Measurements from ENCODE around the gene OPA3. TPM values are rescaled to one million over a fixed set of nuclear protein-coding genes. Genes with fewer than 3 reads are reported as not detected.
"Not testable (repeated sequence)": the region's sequence is repeated elsewhere in the genome, so short reads cannot be mapped to it uniquely, and the experiment has no call there.

OPA3 gene
- total RNA-seq, 1 donor from 2014 or later: 12.3 TPM

- no peaks in the 10 kb centered on the region for H3K27me3 ChIP-seq (ENCODE audit: control insufficient read depth, insufficient read depth, low read length)
- no peak for TF ChIP-seq CTCF (IDR thresholded peaks at IDR 0.05; ENCODE audit: insufficient read depth, low read length, poor library complexity, severe bottlenecking)
- DNase-seq (ENCODE audit: low read depth): no peak
- no peak overlapping the region for H3K4me3 ChIP-seq (ENCODE audit: low read depth, low read length)
- peaks cover 3% of the 10 kb centered on the region for H3K36me3 ChIP-seq (ENCODE audit: control insufficient read depth, insufficient read depth, low read length)
These were observed 37.4 kb upstream of the OPA3 start for GRCh38 chr19:45621976-45622503.

GRCh38 chr19:45621389-45621788 is 36.8 kb upstream of the OPA3 start:
- TF ChIP-seq CTCF (IDR thresholded peaks at IDR 0.05; ENCODE audit: insufficient read depth, low read length, poor library complexity, severe bottlenecking): no peak
- no peak for DNase-seq (ENCODE audit: low read depth)
- Histone ChIP-seq H3K36me3 (ENCODE audit: control insufficient read depth, insufficient read depth, low read length) (peaks cover 6% of the 10 kb centered on the region), H3K4me3 (ENCODE audit: low read depth, low read length) (no peak overlapping the region), H3K27me3 (ENCODE audit: control insufficient read depth, insufficient read depth, low read length) (no peaks in the 10 kb centered on the region)

GRCh38 chr19:45616704-45617017 is 32.1 kb upstream of the OPA3 start:
- TF ChIP-seq CTCF (IDR thresholded peaks at IDR 0.05; ENCODE audit: insufficient read depth, low read length, poor library complexity, severe bottlenecking): no peak
- H3K36me3 ChIP-seq (ENCODE audit: control insufficient read depth, insufficient read depth, low read length): peaks cover 6% of the 10 kb centered on the region

GRCh38 chr19:45615795-45616703 is 31.4 kb upstream of the OPA3 start:
- peak; percentile 69 for DNase-seq (ENCODE audit: low read depth)
- H3K4me3 ChIP-seq (ENCODE audit: low read depth, low read length): no peak overlapping the region
- no peaks in the 10 kb centered on the region for H3K27me3 ChIP-seq (ENCODE audit: control insufficient read depth, insufficient read depth, low read length)
- H3K36me3 ChIP-seq (ENCODE audit: control insufficient read depth, insufficient read depth, low read length): peaks cover 6% of the 10 kb centered on the region
- no peak for TF ChIP-seq CTCF (IDR thresholded peaks at IDR 0.05; ENCODE audit: insufficient read depth, low read length, poor library complexity, severe bottlenecking)

More at GRCh38 chr19:45616704-45617017, 32.1 kb upstream of the OPA3 start:
- DNase-seq (ENCODE audit: low read depth): no peak
- H3K4me3 ChIP-seq (ENCODE audit: low read depth, low read length): no peak overlapping the region
- H3K27me3 ChIP-seq (ENCODE audit: control insufficient read depth, insufficient read depth, low read length): no peaks in the 10 kb centered on the region

- H3K36me3 ChIP-seq (ENCODE audit: control insufficient read depth, insufficient read depth, low read length): not testable (repeated sequence)
These were observed 30.5 kb upstream of the OPA3 start for GRCh38 chr19:45615056-45615455.

GRCh38 chr19:45613926-45614725 is 29.5 kb upstream of the OPA3 start:
- Histone ChIP-seq H3K4me3 (ENCODE audit: low read depth, low read length) (no peak overlapping the region), H3K36me3 (ENCODE audit: control insufficient read depth, insufficient read depth, low read length) (peaks cover 6% of the 10 kb centered on the region), H3K27me3 (ENCODE audit: control insufficient read depth, insufficient read depth, low read length) (no peaks in the 10 kb centered on the region)
- DNase-seq (ENCODE audit: low read depth): peak; percentile 92
- TF ChIP-seq CTCF (IDR thresholded peaks at IDR 0.05; ENCODE audit: insufficient read depth, low read length, poor library complexity, severe bottlenecking): no peak

More at GRCh38 chr19:45615056-45615455, 30.5 kb upstream of the OPA3 start:
- H3K27me3 ChIP-seq (ENCODE audit: control insufficient read depth, insufficient read depth, low read length); DNase-seq (ENCODE audit: low read depth); H3K4me3 ChIP-seq (ENCODE audit: low read depth, low read length): not testable (repeated sequence)
